AG04450 (cell line): Measurements from ENCODE around the gene ANKRD10. TPM values are rescaled to one million over a fixed set of nuclear protein-coding genes. Genes with fewer than 3 reads are reported as not detected.

Experiments
- CTCF ChIA-PET: fragments of 300-600, 350-600 bp; formaldehyde crosslinking; extraction: SDS; loops from one replicate; lab custom pipeline; 2022; ENCODE audit warnings: antibody characterized with exemption, inconsistent platforms; lab: Charles Lee
- POLR2A ChIA-PET: fragments of 350-600 bp; formaldehyde crosslinking; extraction: SDS; loops from one replicate; lab custom pipeline; 2021; ENCODE audit warnings: antibody characterized with exemption, inconsistent platforms; lab: Yijun Ruan, JAX
- DNase-seq: peaks from one replicate; pipeline ENCODE4 v3.0.0-alpha.2; 2011; ENCODE audit warnings: low read depth, low spot score
- H3K27ac ChIP-seq: one replicate; pipeline ENCODE4 v1.5.1; 2012; ENCODE audit warnings: low read depth, low read length, control low read depth
- H3K27me3 ChIP-seq: one replicate; pipeline ENCODE4 v1.6.0; 2012; ENCODE audit warnings: low read length; ENCODE audit not compliant: control insufficient read depth, insufficient read depth
- H3K4me3 ChIP-seq: 2 replicates; pipeline ENCODE4 v1.5.1; 2011; ENCODE audit warnings: mild to moderate bottlenecking, low read depth, low read length, control low read depth
- H3K9me3 ChIP-seq: 2 replicates; pipeline ENCODE4 v1.5.1; 2012; ENCODE audit warnings: low read length; ENCODE audit not compliant: control insufficient read depth, insufficient read depth
- CTCF ChIP-seq: IDR thresholded peaks from 2 replicates; pipeline ENCODE4 v1.5.1; 2011; ENCODE audit warnings: low read depth, low read length, control low read depth, inconsistent platforms
- polyA plus RNA-seq: library from polyadenylated mRNA; depleted of rRNA; stranded (reverse); fragments of >200 nt; gene quantifications from 2 replicates; pipeline ENCODE4 v1.2.3, GENCODE V29; 2011

Gene ANKRD10
- polyA plus RNA-seq, 1 experiment, result 105 TPM

GRCh38 chr13:110872034-110872767, 42.7 kb downstream of the ANKRD10 start:
- Histone ChIP-seq H3K9me3 (peaks cover 21% of the 10 kb centered on the region), H3K27me3 (no peaks in the 10 kb centered on the region), H3K27ac (peak overlapping the region; percentile 21), H3K4me3 (no peak overlapping the region)
- no peak for DNase-seq
- ChIA-PET POLR2A (no interaction called here), CTCF (interaction anchor here (1.2 kb wide), 2 partner anchors 13 to 43 kb away, joined by 3 read pairs; no protein-coding TSS in a partner anchor)
- TF ChIP-seq CTCF, result no peak

- DNase-seq, result peak; percentile 99
- POLR2A ChIA-PET, result interaction anchor here (0.5 to 1.8 kb wide), 5 partner anchors 45 to 428 kb away, joined by 3 to 19 read pairs (median 9); partner anchors contain the start of gene ANKRD10
- CTCF ChIA-PET, result interaction anchor here (0.6 to 1.2 kb wide), 4 partner anchors 9 to 16 kb away, joined by 3 to 4 read pairs (median 4); no protein-coding TSS in a partner anchor
Measured at GRCh38 chr13:110869805-110870706, 44.8 kb downstream of the ANKRD10 start.

GRCh38 chr13:110869231-110869804, 45.6 kb downstream of the ANKRD10 start:
- Histone ChIP-seq H3K27ac (peak overlapping the region; percentile 94), H3K9me3 (peaks cover 21% of the 10 kb centered on the region), H3K4me3 (peak overlapping the region; percentile 55), H3K27me3 (no peaks in the 10 kb centered on the region)
- no peak for DNase-seq
- no peak for TF ChIP-seq CTCF
- CTCF ChIA-PET, result interaction anchor here (1.2 kb wide), 1 partner anchor 10 kb away, joined by 3 read pairs; no protein-coding TSS in a partner anchor
- POLR2A ChIA-PET, result interaction anchor here (1.4 to 1.8 kb wide), 3 partner anchors 45 to 157 kb away, joined by 9 to 19 read pairs (median 11); partner anchors contain the start of gene ANKRD10

More at GRCh38 chr13:110869805-110870706, 44.8 kb downstream of the ANKRD10 start:
- Histone ChIP-seq H3K4me3 (peak overlapping the region; percentile 55), H3K9me3 (peaks cover 21% of the 10 kb centered on the region), H3K27me3 (no peaks in the 10 kb centered on the region), H3K27ac (peak overlapping the region; percentile 94)
- no peak for TF ChIP-seq CTCF

- Histone ChIP-seq H3K4me3 (no peak overlapping the region), H3K27me3 (no peaks in the 10 kb centered on the region), H3K27ac (no peak overlapping the region), H3K9me3 (peaks cover 21% of the 10 kb centered on the region)
- CTCF ChIA-PET, result no interaction called here
- no peak for TF ChIP-seq CTCF
- POLR2A ChIA-PET, result no interaction called here
- no peak for DNase-seq
Measured at GRCh38 chr13:110868720-110869119, 46.1 kb downstream of the ANKRD10 start.
